ENCODE measurements around the gene HAO2. TPM values are rescaled to one million over a fixed set of nuclear protein-coding genes. Genes with fewer than 3 reads are reported as not detected.
"Not testable (repeated sequence)": the region's sequence is repeated elsewhere in the genome, so short reads cannot be mapped to it uniquely, and the experiment has no call there.

Gene HAO2
- total RNA-seq, 1 donor from 2014 or later, result not detected

DNA sequence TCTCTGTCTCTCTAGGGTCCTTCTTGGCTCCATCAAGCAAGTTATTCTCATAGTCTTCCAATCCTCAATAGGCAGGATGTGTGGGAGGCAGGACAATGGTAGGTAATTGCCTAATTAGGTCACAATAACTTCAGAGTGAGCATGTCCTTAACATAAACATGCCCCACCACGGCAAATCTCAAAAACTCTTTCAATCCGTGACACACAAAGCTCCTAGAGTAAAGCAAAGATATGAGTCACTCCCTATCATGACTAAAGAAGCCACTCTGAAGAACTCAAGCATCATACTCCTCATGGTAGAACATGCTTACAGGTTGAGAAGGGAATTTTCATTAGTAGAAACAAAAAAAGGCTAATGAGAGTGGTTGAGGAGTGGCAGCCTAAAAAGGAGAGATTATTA, 4.9 kb downstream of the HAO2 start:
- Mint-ChIP-seq H3K9me3 (ENCODE audit: low read depth) (no peaks in the 10 kb centered on the region), H3K4me1 (ENCODE audit: low read depth) (no peaks in the 10 kb centered on the region), H3K4me3 (ENCODE audit: low read depth) (no peak overlapping the region), H3K27me3 (peaks cover 16% of the 10 kb centered on the region), H3K27ac (no peak overlapping the region), H3K36me3 (ENCODE audit: insufficient read depth) (no peaks in the 10 kb centered on the region)
- DNase-seq (ENCODE audit: low spot score, unreplicated experiment), result no peak
- TF ChIP-seq, protein P1, sequence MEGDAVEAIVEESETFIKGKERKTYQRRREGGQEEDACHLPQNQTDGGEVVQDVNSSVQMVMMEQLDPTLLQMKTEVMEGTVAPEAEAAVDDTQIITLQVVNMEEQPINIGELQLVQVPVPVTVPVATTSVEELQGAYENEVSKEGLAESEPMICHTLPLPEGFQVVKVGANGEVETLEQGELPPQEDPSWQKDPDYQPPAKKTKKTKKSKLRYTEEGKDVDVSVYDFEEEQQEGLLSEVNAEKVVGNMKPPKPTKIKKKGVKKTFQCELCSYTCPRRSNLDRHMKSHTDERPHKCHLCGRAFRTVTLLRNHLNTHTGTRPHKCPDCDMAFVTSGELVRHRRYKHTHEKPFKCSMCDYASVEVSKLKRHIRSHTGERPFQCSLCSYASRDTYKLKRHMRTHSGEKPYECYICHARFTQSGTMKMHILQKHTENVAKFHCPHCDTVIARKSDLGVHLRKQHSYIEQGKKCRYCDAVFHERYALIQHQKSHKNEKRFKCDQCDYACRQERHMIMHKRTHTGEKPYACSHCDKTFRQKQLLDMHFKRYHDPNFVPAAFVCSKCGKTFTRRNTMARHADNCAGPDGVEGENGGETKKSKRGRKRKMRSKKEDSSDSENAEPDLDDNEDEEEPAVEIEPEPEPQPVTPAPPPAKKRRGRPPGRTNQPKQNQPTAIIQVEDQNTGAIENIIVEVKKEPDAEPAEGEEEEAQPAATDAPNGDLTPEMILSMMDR (IDR thresholded peaks at IDR 0.05; ENCODE audit: unreplicated experiment), result no peak

GRCh38 chr1:119374208-119374874, 5.8 kb downstream of the HAO2 start:
- no peak for DNase-seq (ENCODE audit: low spot score, unreplicated experiment)
- Mint-ChIP-seq H3K4me3 (ENCODE audit: low read depth) (no peak overlapping the region), H3K27ac (no peak overlapping the region), H3K36me3 (ENCODE audit: insufficient read depth) (no peaks in the 10 kb centered on the region), H3K9me3 (ENCODE audit: low read depth) (no peaks in the 10 kb centered on the region), H3K4me1 (ENCODE audit: low read depth) (no peaks in the 10 kb centered on the region), H3K27me3 (peaks cover 9% of the 10 kb centered on the region)
- TF ChIP-seq, protein P1 (IDR thresholded peaks at IDR 0.05; ENCODE audit: unreplicated experiment), result no peak

GRCh38 chr1:119375366-119375765, 6.8 kb downstream of the HAO2 start:
- no peaks in the 10 kb centered on the region for H3K9me3 Mint-ChIP-seq (ENCODE audit: low read depth)
- H3K27ac Mint-ChIP-seq, result no peak overlapping the region
- no peak overlapping the region for H3K4me3 Mint-ChIP-seq (ENCODE audit: low read depth)
- DNase-seq (ENCODE audit: low spot score, unreplicated experiment), result no peak
- no peaks in the 10 kb centered on the region for H3K36me3 Mint-ChIP-seq (ENCODE audit: insufficient read depth)
- H3K27me3 Mint-ChIP-seq, result peaks cover 9% of the 10 kb centered on the region
- H3K4me1 Mint-ChIP-seq (ENCODE audit: low read depth), result no peaks in the 10 kb centered on the region
- TF ChIP-seq, protein P1 (IDR thresholded peaks at IDR 0.05; ENCODE audit: unreplicated experiment), result no peak

- TF ChIP-seq, protein P1 (IDR thresholded peaks at IDR 0.05; ENCODE audit: unreplicated experiment), result no peak
- Mint-ChIP-seq H3K27me3 (peaks cover 6% of the 10 kb centered on the region), H3K4me1 (ENCODE audit: low read depth) (no peaks in the 10 kb centered on the region), H3K9me3 (ENCODE audit: low read depth) (no peaks in the 10 kb centered on the region), H3K36me3 (ENCODE audit: insufficient read depth) (no peaks in the 10 kb centered on the region), H3K27ac (no peak overlapping the region), H3K4me3 (ENCODE audit: low read depth) (no peak overlapping the region)
- DNase-seq (ENCODE audit: low spot score, unreplicated experiment), result no peak
Measured at GRCh38 chr1:119376594-119376993, 8.0 kb downstream of the HAO2 start.

DNA sequence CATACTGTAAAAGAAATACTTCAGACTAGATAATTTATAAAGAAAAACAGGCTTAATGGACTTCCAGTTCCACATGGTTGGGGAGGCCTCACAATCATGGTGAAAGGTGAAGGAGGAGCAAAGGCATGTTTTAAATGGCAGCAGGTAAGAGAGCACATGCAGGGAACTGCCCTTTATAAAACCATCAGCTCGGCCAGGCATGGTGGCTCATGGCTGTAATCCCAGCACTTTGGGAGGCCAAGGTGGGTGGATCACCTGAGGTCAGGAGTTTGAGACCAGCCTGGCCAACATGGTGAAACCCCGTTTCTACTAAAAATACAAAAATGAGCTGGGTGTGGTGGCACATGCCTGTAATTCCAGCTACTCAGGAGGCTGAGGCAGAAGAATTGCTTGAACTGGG, 9.0 kb downstream of the HAO2 start:
- H3K27me3 Mint-ChIP-seq; H3K4me3 Mint-ChIP-seq (ENCODE audit: low read depth); H3K27ac Mint-ChIP-seq; DNase-seq (ENCODE audit: low spot score, unreplicated experiment); H3K4me1 Mint-ChIP-seq (ENCODE audit: low read depth); H3K9me3 Mint-ChIP-seq (ENCODE audit: low read depth); H3K36me3 Mint-ChIP-seq (ENCODE audit: insufficient read depth): not testable (repeated sequence)

- TF ChIP-seq, protein P1 (IDR thresholded peaks at IDR 0.05; ENCODE audit: unreplicated experiment), result no peak
- H3K4me3 Mint-ChIP-seq (ENCODE audit: low read depth), result no peak overlapping the region
Measured at GRCh38 chr1:119379117-119379516, 10.5 kb downstream of the HAO2 start.

More at GRCh38 chr1:119379117-119379516, 10.5 kb downstream of the HAO2 start:
- Mint-ChIP-seq H3K36me3 (ENCODE audit: insufficient read depth) (no peaks in the 10 kb centered on the region), H3K27me3 (peaks cover 5% of the 10 kb centered on the region), H3K27ac (no peak overlapping the region), H3K9me3 (ENCODE audit: low read depth) (no peaks in the 10 kb centered on the region), H3K4me1 (ENCODE audit: low read depth) (no peaks in the 10 kb centered on the region)
- DNase-seq (ENCODE audit: low spot score, unreplicated experiment), result no peak

Measured in progenitor cell of endocrine pancreas (in vitro differentiated cells).